Activated CD4-positive, CD25-positive, alpha-beta regulatory T cell treated with anti-CD3 and anti-CD28 coated beads, Interleukin-2, amount 50 U/mL, for 16 hours (primary cell): ENCODE results near the gene VAPA.

Experiments used
- DNase-seq: peaks from one replicate; pipeline ENCODE4 v3.0.0-alpha.2; 2020; ENCODE audit warnings: low read depth, low spot score

Gene VAPA

DNA sequence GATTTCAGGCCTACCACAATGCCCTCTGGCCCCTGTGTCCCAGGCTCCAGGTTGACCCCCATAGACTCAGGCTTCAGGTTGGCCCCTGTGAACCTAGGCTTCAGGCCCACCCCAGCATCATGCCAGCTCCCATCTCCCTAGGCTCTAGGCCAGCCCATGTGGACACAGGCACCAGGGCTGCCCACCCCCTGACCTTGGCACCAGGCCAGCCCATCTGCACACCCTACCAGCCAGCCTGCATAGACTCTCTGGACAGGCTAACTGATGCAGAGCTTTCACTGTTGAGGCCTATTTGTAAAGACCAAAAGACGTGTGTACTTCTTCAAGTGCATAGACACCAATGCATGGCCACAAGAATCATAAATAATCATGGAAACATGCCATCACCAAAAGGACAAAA is 83.9 kb downstream of the VAPA start:
- DNase-seq: no peak

DNA sequence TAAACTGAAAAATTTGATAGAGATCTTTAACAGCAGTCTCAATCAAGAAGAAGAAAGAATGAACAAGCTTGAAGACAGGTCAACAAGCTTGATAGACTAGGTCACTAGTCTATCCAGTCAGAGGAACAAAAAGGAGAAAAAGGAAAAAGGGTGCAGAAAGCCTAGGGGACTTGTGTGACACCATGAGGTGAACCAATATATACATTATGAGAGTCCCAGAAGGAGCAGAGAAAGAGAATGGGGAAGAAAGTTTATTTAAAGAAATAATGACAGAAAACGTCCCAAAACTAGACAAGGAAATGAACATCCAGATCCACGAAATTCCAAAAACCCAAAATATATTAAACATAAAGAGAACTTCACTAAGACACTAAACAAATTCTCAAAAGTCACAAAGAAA is 84.5 kb downstream of the VAPA start:
- no peak for DNase-seq

GRCh38 chr18:10002280-10002679 is 88.5 kb downstream of the VAPA start:
- DNase-seq: no peak

GRCh38 chr18:10003281-10003680 is 89.5 kb downstream of the VAPA start:
- DNase-seq: no peak

- DNase-seq: no peak
These were observed 90.0 kb downstream of the VAPA start for GRCh38 chr18:10003866-10004265.

GRCh38 chr18:10006311-10006893 is 92.6 kb downstream of the VAPA start:
- no peak for DNase-seq

- DNase-seq: no peak
These were observed 94.3 kb downstream of the VAPA start for GRCh38 chr18:10008006-10008647.
